Small intestine (tissue), 7 donors: Measurements from ENCODE around the gene SALL1. TPM values are rescaled to one million over a fixed set of nuclear protein-coding genes. Genes with fewer than 3 reads are reported as not detected.

Experiments used
- DNase-seq, 2 donors: peaks; one replicate each; pipeline versions ENCODE4 v3.0.0 to v3.0.0-alpha.2; 2013
- FAIRE-seq: peaks from 2 replicates; lab custom pipeline; 2012; peaks lifted over from hg19 to GRCh38; lab: Jason Lieb, UNC
- H3K27ac ChIP-seq, 3 donors: one replicate each; pipeline ENCODE4 v1.5.1; 2013; ENCODE audit warnings: low read length in 2 of 3, mild to moderate bottlenecking in 2 of 3, control low read depth in 1 of 3, inconsistent platforms in 1 of 3, low read depth in 1 of 3, moderate library complexity in 1 of 3
- H3K27me3 ChIP-seq, 3 donors: one replicate each; pipeline ENCODE4 v1.6.1; 2013; ENCODE audit warnings: low read length in 3 of 3, inconsistent platforms in 1 of 3; ENCODE audit not compliant: control insufficient read depth in 3 of 3, insufficient read depth in 3 of 3
- H3K36me3 ChIP-seq, 3 donors: one replicate each; pipeline ENCODE4 v1.6.1; 2013; ENCODE audit warnings: low read length in 3 of 3, inconsistent platforms in 1 of 3, low read depth in 1 of 3, mild to moderate bottlenecking in 1 of 3, moderate library complexity in 1 of 3; ENCODE audit not compliant: control insufficient read depth in 3 of 3, insufficient read depth in 2 of 3
- H3K4me1 ChIP-seq, 3 donors: one replicate each; pipeline ENCODE4 v1.6.1; 2013; ENCODE audit warnings: low read length in 2 of 3, inconsistent platforms in 1 of 3, low read depth in 1 of 3, mild to moderate bottlenecking in 1 of 3, moderate library complexity in 1 of 3; ENCODE audit not compliant: control insufficient read depth in 3 of 3, insufficient read depth in 2 of 3
- H3K4me3 ChIP-seq, 3 donors: one replicate each; pipeline ENCODE4 v1.5.1; 2013; ENCODE audit warnings: low read length in 3 of 3, control low read depth in 1 of 3, inconsistent platforms in 1 of 3, low read depth in 1 of 3, mild to moderate bottlenecking in 1 of 3, moderate library complexity in 1 of 3
- H3K9me3 ChIP-seq, 2 donors: one replicate each; pipeline ENCODE4 v1.6.1; 2013; ENCODE audit warnings: low read depth in 1 of 2, low read length in 1 of 2; ENCODE audit not compliant: control insufficient read depth in 2 of 2, insufficient read depth in 1 of 2
- WGBS, 3 donors: extraction: QIAGEN DNeasy Blood & Tissue Kit; methylation state at CpG; one replicate each; pipeline ENCODE4 v1.1.7; 2013; 5-methylcytosine and 5-hydroxymethylcytosine counted together
- polyA plus RNA-seq, 4 donors: library from polyadenylated mRNA; stranded (reverse) in 3 of 4; unstranded in 1 of 4; fragments of 200-250 nt in 3 of 4; fragments of 120-200 nt in 1 of 4; gene quantifications; one replicate each; pipeline versions ENCODE4 v1.2.1 to v1.2.3, GENCODE V29; 2013
- donor health status: healthy with polysubstance abuse.
- donor health status: control.
- donor health status: control.
- donor health status: Bipolar disorder and iron deficiency.
- donor health status: healthy.

Gene SALL1
- polyA plus RNA-seq, 4 donors, result 0.27 to 4.5 (median 0.39) TPM; not detected in 1

GRCh38 chr16:51111759-51112158 lies 39.3 kb downstream of the SALL1 start:
- H3K4me1 ChIP-seq, result peaks cover 0 to 33% (median 0%) of the 10 kb centered on the region in 3 donors
- FAIRE-seq (no peak), DNase-seq (no peak)
- H3K27me3 ChIP-seq, result peaks cover 0 to 25% (median 18%) of the 10 kb centered on the region in 3 donors
- no peak overlapping the region for H3K4me3 ChIP-seq
- 16 to 28% (median 17%) methylated on average over 6 of the region's 6 CpGs for WGBS, 3 donors
- H3K27ac ChIP-seq, result peak overlapping the region in 1 of 3 donors; percentile 77
- no peaks in the 10 kb centered on the region for H3K9me3 ChIP-seq
- H3K36me3 ChIP-seq, result no peaks in the 10 kb centered on the region

- FAIRE-seq, result no peak
- WGBS, 3 donors, result 34 to 70% (median 49%) methylated on average over 3 of the region's 3 CpGs
- H3K27me3 ChIP-seq, result peaks cover 0 to 23% (median 15%) of the 10 kb centered on the region in 3 donors
- no peaks in the 10 kb centered on the region for H3K9me3 ChIP-seq
- H3K4me3 ChIP-seq, result no peak overlapping the region
- H3K36me3 ChIP-seq, result no peaks in the 10 kb centered on the region
- peaks cover 0 to 33% (median 0%) of the 10 kb centered on the region in 3 donors for H3K4me1 ChIP-seq
- H3K27ac ChIP-seq, result peak overlapping the region in 1 of 3 donors; percentile 77
- peak; percentile 13 to 73 for DNase-seq
These were observed 40.3 kb downstream of the SALL1 start for GRCh38 chr16:51110700-51111157.

GRCh38 chr16:51109173-51109572 lies 41.9 kb downstream of the SALL1 start:
- Histone ChIP-seq H3K4me1 (peaks cover 0 to 31% (median 0%) of the 10 kb centered on the region in 3 donors), H3K27me3 (peaks cover 0 to 15% (median 10%) of the 10 kb centered on the region in 3 donors), H3K9me3 (no peaks in the 10 kb centered on the region), H3K4me3 (no peak overlapping the region), H3K27ac (no peak overlapping the region), H3K36me3 (no peaks in the 10 kb centered on the region)
- WGBS, 3 donors, result 88 to 89% (median 89%) methylated on average over 2 of the region's 2 CpGs
- DNase-seq, result peak in 1 of 2 donors; percentile 19
- no peak for FAIRE-seq

- DNase-seq (no peak), FAIRE-seq (no peak)
- no peaks in the 10 kb centered on the region for H3K36me3 ChIP-seq
- peaks cover 0 to 24% (median 0%) of the 10 kb centered on the region in 3 donors for H3K4me1 ChIP-seq
- no peaks in the 10 kb centered on the region for H3K9me3 ChIP-seq
- WGBS, 3 donors, result 93 to 94% (median 93%) methylated on average over 2 of the region's 2 CpGs
- peaks cover 0 to 3% (median 3%) of the 10 kb centered on the region in 3 donors for H3K27me3 ChIP-seq
- H3K27ac ChIP-seq, result no peak overlapping the region
- no peak overlapping the region for H3K4me3 ChIP-seq
These were observed 43.3 kb downstream of the SALL1 start for GRCh38 chr16:51107742-51108141.

- Histone ChIP-seq H3K36me3 (no peaks in the 10 kb centered on the region), H3K27ac (no peak overlapping the region), H3K4me1 (peaks cover 0 to 15% (median 0%) of the 10 kb centered on the region in 3 donors), H3K4me3 (no peak overlapping the region), H3K27me3 (peaks cover 0 to 5% (median 2%) of the 10 kb centered on the region in 3 donors), H3K9me3 (no peaks in the 10 kb centered on the region)
- WGBS, 3 donors, result 81 to 91% (median 85%) methylated on average over 2 of the region's 2 CpGs
- DNase-seq (no peak), FAIRE-seq (no peak)
These were observed 44.5 kb downstream of the SALL1 start for GRCh38 chr16:51106535-51106934.

- FAIRE-seq, result no peak
These were observed 47.5 kb downstream of the SALL1 start for GRCh38 chr16:51103590-51103989.

GRCh38 chr16:51097729-51098128 lies 53.3 kb downstream of the SALL1 start:
- FAIRE-seq (no peak), DNase-seq (no peak)
- no peaks in the 10 kb centered on the region for H3K36me3 ChIP-seq
- H3K27me3 ChIP-seq, result peaks cover 0 to 2% (median 0%) of the 10 kb centered on the region in 3 donors
- 59 to 76% (median 71%) methylated on average over 2 of the region's 2 CpGs for WGBS, 3 donors
- no peaks in the 10 kb centered on the region for H3K9me3 ChIP-seq
- H3K27ac ChIP-seq, result no peak overlapping the region
- peaks cover 0 to 5% (median 3%) of the 10 kb centered on the region in 3 donors for H3K4me1 ChIP-seq
- H3K4me3 ChIP-seq, result no peak overlapping the region

More at GRCh38 chr16:51103590-51103989, 47.5 kb downstream of the SALL1 start:
- H3K4me1 ChIP-seq, result no peaks in the 10 kb centered on the region
- H3K9me3 ChIP-seq, result no peaks in the 10 kb centered on the region
- no peaks in the 10 kb centered on the region for H3K36me3 ChIP-seq
- H3K4me3 ChIP-seq, result no peak overlapping the region
- peaks cover 0 to 2% (median 0%) of the 10 kb centered on the region in 3 donors for H3K27me3 ChIP-seq
- H3K27ac ChIP-seq, result no peak overlapping the region
- WGBS, 3 donors, result 75 to 83% (median 78%) methylated on average over 4 of the region's 4 CpGs
- DNase-seq, result no peak

- Histone ChIP-seq H3K4me3 (no peak overlapping the region), H3K27me3 (no peaks in the 10 kb centered on the region), H3K36me3 (no peaks in the 10 kb centered on the region), H3K4me1 (peaks cover 0 to 5% (median 3%) of the 10 kb centered on the region in 3 donors), H3K27ac (no peak overlapping the region), H3K9me3 (peaks cover 0 to 3% of the 10 kb centered on the region in 2 donors)
- FAIRE-seq, result no peak
- peak in 1 of 2 donors; percentile 18 for DNase-seq
- WGBS, 3 donors, result 25 to 45% (median 33%) methylated on average over 16 of the region's 16 CpGs
These were observed 55.0 kb downstream of the SALL1 start for GRCh38 chr16:51095890-51096626.
